HL-60 (cell line): Measurements from ENCODE around the gene DYNC2LI1.

Source experiments
- DNase-seq, 2 experiments: peaks; one replicate each; pipeline ENCODE4 v3.0.0-alpha.2; 2010 to 2020; ENCODE audit warnings: low read depth in 1 of 2, low spot score in 1 of 2
- H3K27ac ChIP-seq: fragments of 250-450 bp; sonication (Bioruptor Pico); replicated peaks from 2 replicates; pipeline ENCODE4 v1.5.1; 2020; ENCODE audit warnings: mild to moderate bottlenecking, moderate library complexity
- H3K27me3 ChIP-seq: fragments of 250-450 bp; sonication (Bioruptor Pico); 2 replicates; pipeline ENCODE4 v1.5.1; 2021; ENCODE audit warnings: mild to moderate bottlenecking, moderate library complexity; ENCODE audit not compliant: insufficient read depth, poor library complexity, severe bottlenecking
- H3K4me3 ChIP-seq: replicated peaks from 2 replicates; pipeline ENCODE4 v1.5.1; 2011; ENCODE audit warnings: mild to moderate bottlenecking, control low read depth, low read length; ENCODE audit not compliant: insufficient read depth
- CTCF ChIP-seq: IDR thresholded peaks from one replicate; pipeline ENCODE4 v1.5.1; 2011; ENCODE audit warnings: low read length, control low read depth, inconsistent platforms; ENCODE audit not compliant: insufficient read depth
- GABPA ChIP-seq: IDR thresholded peaks from 2 replicates; pipeline ENCODE4 v1.6.1; 2012; ENCODE audit warnings: low read depth
- POLR2AphosphoS5 ChIP-seq: IDR thresholded peaks from 2 replicates; pipeline ENCODE4 v1.6.1; 2012; ENCODE audit warnings: low read depth
- REST ChIP-seq: IDR thresholded peaks from 2 replicates; pipeline ENCODE4 v1.6.1; 2012; ENCODE audit warnings: low read depth; ENCODE audit not compliant: insufficient replicate concordance
- SPI1 ChIP-seq: IDR thresholded peaks from 2 replicates; pipeline ENCODE4 v1.6.1; 2012; ENCODE audit warnings: low read depth, mild to moderate bottlenecking, borderline replicate concordance

Gene DYNC2LI1

GRCh38 chr2:43837033-43837432 lies 63.2 kb downstream of the DYNC2LI1 start:
- DNase-seq, result no peak
- TF ChIP-seq REST (no peak), POLR2AphosphoS5 (no peak), SPI1 (no peak), CTCF (no peak), GABPA (no peak)
- Histone ChIP-seq H3K4me3 (no peak overlapping the region), H3K27me3 (peaks cover 2% of the 10 kb centered on the region), H3K27ac (no peak overlapping the region)

GRCh38 chr2:43837831-43838559 lies 64.2 kb downstream of the DYNC2LI1 start:
- Histone ChIP-seq H3K27ac (no peak overlapping the region), H3K27me3 (peaks cover 1% of the 10 kb centered on the region), H3K4me3 (no peak overlapping the region)
- TF ChIP-seq POLR2AphosphoS5 (no peak), REST (no peak), GABPA (no peak), CTCF (no peak), SPI1 (no peak)
- DNase-seq, result no peak

GRCh38 chr2:43838560-43839267 lies 64.9 kb downstream of the DYNC2LI1 start, which contains the start of the genes ABCG5 and ABCG8:
Gene ABCG5 (minus strand): TSS chr2:43838839. CDS start chr2:43838679, 160 bp downstream.
Gene ABCG8 (plus strand): TSS chr2:43838971. CDS start chr2:43839054, 83 bp downstream.
- Histone ChIP-seq H3K27me3 (no peaks in the 10 kb centered on the region), H3K27ac (no peak within 1 kb of the TSS), H3K4me3 (no peak within 1 kb of the TSS)
- DNase-seq, result no peak
- TF ChIP-seq SPI1, result no peak

GRCh38 chr2:43839776-43840564 lies 66.1 kb downstream of the DYNC2LI1 start:
- DNase-seq, result no peak
- Histone ChIP-seq H3K27me3 (no peaks in the 10 kb centered on the region), H3K27ac (no peak overlapping the region), H3K4me3 (no peak overlapping the region)
- TF ChIP-seq SPI1 (no peak), GABPA (no peak), CTCF (no peak), REST (no peak)
